RWPE1 (cell line): ENCODE data around the gene CA9.

ENCODE experiments used
- CTCF ChIA-PET: fragments of 350-600 bp; sonication (Branson Sonifier 250); formaldehyde crosslinking; extraction: SDS; loops from one replicate; lab custom pipeline; 2021; lab: Yijun Ruan, JAX
- POLR2A ChIA-PET: fragments of 400-600 bp; formaldehyde crosslinking; extraction: SDS; loops from one replicate; lab custom pipeline; 2020; ENCODE audit warnings: antibody characterized with exemption; ENCODE audit not compliant: low non-redundant PET; lab: Yijun Ruan, JAX
- DNase-seq: peaks from one replicate; pipeline ENCODE4 v3.0.0; 2012; ENCODE audit warnings: low spot score
- H3K27ac ChIP-seq: fragments of 450-650 bp; 2 replicates; pipeline ENCODE4 v1.5.1; 2017
- CTCF ChIP-seq: fragments of 450-650 bp; conservative IDR thresholded peaks from 2 replicates; pipeline ENCODE4 v1.5.1; 2017; ENCODE audit warnings: low read depth, mild to moderate bottlenecking

CA9 gene

GRCh38 chr9:35669331-35670145 lies 4.2 kb upstream of the CA9 start:
- TF ChIP-seq CTCF = no peak
- H3K27ac ChIP-seq = peak overlapping the region; percentile 7; the same call in 1 of the 2 replicates
- POLR2A ChIA-PET = interaction anchor here (0.5 kb wide), 1 partner anchor 9 kb away, joined by 8 read pairs; no protein-coding TSS in a partner anchor
- CTCF ChIA-PET = no interaction called here
- peak; percentile 61 for DNase-seq

GRCh38 chr9:35674025-35674361 lies 265 bp downstream of the CA9 start:
- DNase-seq = no peak
- ChIA-PET CTCF (interaction anchor here (0.7 to 1.6 kb wide), 3 partner anchors 22 to 163 kb away, joined by 3 to 5 read pairs (median 3); no protein-coding TSS in a partner anchor), POLR2A (interaction anchor here (1.5 kb wide), 1 partner anchor 9 kb away, joined by 6 read pairs; the partner anchor contains the start of gene ARHGEF39)
- TF ChIP-seq CTCF = no peak
- peak overlapping the region; percentile 65 for H3K27ac ChIP-seq

GRCh38 chr9:35675204-35675603 lies 1.5 kb downstream of the CA9 start:
- TF ChIP-seq CTCF = no peak
- no peak for DNase-seq
- ChIA-PET POLR2A (no interaction called here), CTCF (interaction anchor here (0.9 kb wide), 1 partner anchor 40 kb away, joined by 3 read pairs; no protein-coding TSS in a partner anchor)
- no peak overlapping the region for H3K27ac ChIP-seq

GRCh38 chr9:35675732-35676392 lies 2.1 kb downstream of the CA9 start:
- no peak overlapping the region for H3K27ac ChIP-seq
- CTCF ChIA-PET = interaction anchor here (0.9 kb wide), 1 partner anchor 39 kb away, joined by 3 read pairs; no protein-coding TSS in a partner anchor
- POLR2A ChIA-PET = no interaction called here
- DNase-seq = no peak
- no peak for TF ChIP-seq CTCF

GRCh38 chr9:35679091-35679490 lies 5.4 kb downstream of the CA9 start:
- ChIA-PET POLR2A (interaction anchor here (0.8 kb wide), 1 partner anchor 10 kb away, joined by 3 read pairs; no protein-coding TSS in a partner anchor), CTCF (no interaction called here)
- DNase-seq = no peak
- no peak overlapping the region for H3K27ac ChIP-seq
- TF ChIP-seq CTCF = no peak

- CTCF ChIA-PET = no interaction called here
- DNase-seq = no peak
- peak overlapping the region; percentile 20; the same call in 1 of the 2 replicates for H3K27ac ChIP-seq
- TF ChIP-seq CTCF = no peak
- POLR2A ChIA-PET = interaction anchor here (0.8 kb wide), 1 partner anchor 9 kb away, joined by 3 read pairs; no protein-coding TSS in a partner anchor
Measured at GRCh38 chr9:35679766-35680330, 6.1 kb downstream of the CA9 start.
